Psoas muscle (tissue), 8 donors: ENCODE data around the gene ZNF524. TPM values are rescaled to one million over a fixed set of nuclear protein-coding genes. Genes with fewer than 3 reads are reported as not detected.

Experiments used
- ATAC-seq, 4 donors: fragments of 200-7000 bp; cut with Tn5 transposase; one replicate each; pipeline ENCODE4 v1.9.1; 2020; ENCODE audit warnings: moderate library complexity in 3 of 4, mild to moderate bottlenecking in 2 of 4
- DNase-seq, 2 donors: peaks; one replicate each; pipeline ENCODE4 v3.0.0-alpha.2; 2020
- H3K27ac ChIP-seq: fragments of 200-600 bp; one replicate; pipeline ENCODE4 v1.8.0; 2022
- H3K27me3 ChIP-seq, 3 donors: fragments of 200-600 bp in 1 of 3; one replicate each; pipeline versions ENCODE4 v1.6.1 to v1.8.0; 2013 to 2022; ENCODE audit warnings: low read length in 2 of 3, mild to moderate bottlenecking in 2 of 3, moderate library complexity in 1 of 3; ENCODE audit not compliant: insufficient read depth in 3 of 3
- H3K36me3 ChIP-seq, 2 donors: fragments of 200-600 bp in 1 of 2; one replicate each; pipeline versions ENCODE4 v1.6.1 to v1.8.0; 2013 to 2022; ENCODE audit warnings: low read depth in 1 of 2, mild to moderate bottlenecking in 1 of 2, moderate library complexity in 1 of 2; ENCODE audit not compliant: insufficient read depth in 1 of 2
- H3K4me1 ChIP-seq: fragments of 200-600 bp; one replicate; pipeline ENCODE4 v1.8.0; 2022
- H3K4me3 ChIP-seq: fragments of 200-600 bp; one replicate; pipeline ENCODE4 v1.8.0; 2022; ENCODE audit warnings: mild to moderate bottlenecking
- H3K9me3 ChIP-seq: fragments of 200-600 bp; one replicate; pipeline ENCODE4 v1.8.0; 2022
- CTCF ChIP-seq: fragments of 200-600 bp; IDR thresholded peaks from one replicate; pipeline ENCODE4 v1.8.0; 2022; ENCODE audit warnings: antibody characterized with exemption
- WGBS, 3 donors: extraction: QIAGEN DNeasy Blood & Tissue Kit; methylation state at CpG; one replicate each; pipeline versions ENCODE4 v1.1.6 to v1.1.7; 2013; 5-methylcytosine and 5-hydroxymethylcytosine counted together
- intact Hi-C, 2 donors: fragments of 100-400 bp; cut with DNase I; formaldehyde crosslinking; loops; one replicate each; pipeline versions ENCODE4 v1.11.0 to v1.14.2; 2022
- polyA plus RNA-seq, 3 donors: library from polyadenylated mRNA; stranded (reverse); fragments of 200-250 nt; gene quantifications; one replicate each; pipeline ENCODE4 v1.2.3, GENCODE V29; 2013
- total RNA-seq, 4 donors: library from RNA; stranded (reverse); fragmentation: NEBNext Ultra II Directional in 2 of 4; extraction: Animal tissue kit (Norgen Biotek cat#: 25700) in 2 of 4; gene quantifications; one replicate each; pipeline versions ENCODE4 v1.2.1 to v1.2.4, GENCODE V29; 2021 to 2023
- donor health status: healthy with polysubstance abuse.
- donor health status: DM: no; HTN: no; CAD: no; lungs with moderate emphysema.
- donor health status: Bipolar disorder and iron deficiency.
- donor health status: healthy.
- donor health status: DM: yes; HTN: yes; CAD: no.
- donor health status: DM: no; HTN: no; CAD: no.
- donor health status: DM: no; HTN: no; CAD: no.
- donor health status: DM: yes; HTN: yes; CAD: no.

ZNF524 gene
- total and polyA plus RNA-seq, 7 donors = 21.4 to 52.5 (median 32.0) TPM

GRCh38 chr19:55585658-55586339 lies 14.3 kb upstream of the ZNF524 start:
- Histone ChIP-seq H3K27me3 (peaks cover 0 to 5% (median 0%) of the 10 kb centered on the region in 3 donors), H3K36me3 (no peaks in the 10 kb centered on the region), H3K4me1 (peaks cover 18% of the 10 kb centered on the region), H3K9me3 (no peaks in the 10 kb centered on the region), H3K4me3 (peak overlapping the region; percentile 64), H3K27ac (peak overlapping the region; percentile 16)
- intact Hi-C loops = no loop called here
- no peak for TF ChIP-seq CTCF
- WGBS, 3 donors = 3 to 8% (median 6%) methylated on average over 32 to 36 of the region's 36 CpGs
- DNase-seq (peak; percentile 57 to 81), ATAC-seq (peak in 3 of 4 donors; percentile 21 to 43 (median 22))

DNA sequence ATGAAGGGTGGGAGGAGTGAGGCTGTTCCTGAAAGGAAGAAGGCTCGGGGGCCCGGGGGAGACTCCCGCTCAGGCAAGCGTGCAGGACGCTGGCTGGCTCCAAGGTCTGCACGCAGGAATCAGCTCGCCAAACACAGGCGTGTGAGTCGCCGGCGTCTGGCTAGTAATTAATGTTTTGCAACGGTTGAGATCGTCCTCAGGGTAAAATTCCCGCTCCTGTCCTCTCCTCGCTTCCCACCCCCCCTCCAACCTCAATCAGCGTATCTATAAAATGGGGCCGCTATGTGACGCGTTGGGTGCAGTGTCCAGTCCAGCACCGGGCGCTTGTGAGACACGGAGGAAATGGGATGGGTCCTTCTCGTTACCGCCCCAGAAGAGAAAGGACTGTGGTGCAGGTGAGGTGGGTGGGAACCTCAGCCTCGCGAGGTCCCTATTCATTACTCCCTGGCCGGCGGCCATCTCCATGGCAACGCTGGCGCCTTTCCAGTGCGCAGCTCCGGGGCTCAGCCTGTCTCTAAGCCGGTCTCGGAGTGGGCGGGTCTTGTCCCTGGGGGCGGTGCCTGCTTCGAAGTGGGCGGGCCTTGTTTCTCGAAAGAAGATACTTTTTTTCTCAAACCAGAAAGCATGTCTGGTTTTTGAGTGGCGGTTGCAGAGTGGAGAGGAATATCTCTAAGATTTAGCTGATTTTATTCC lies 13.0 kb upstream of the ZNF524 start:
- ATAC-seq = peak; percentile 85 to 92 (median 90)
- peaks cover 0 to 5% (median 0%) of the 10 kb centered on the region in 3 donors for H3K27me3 ChIP-seq
- 1% methylated on average over 37 to 40 of the region's 40 CpGs for WGBS, 3 donors
- peak overlapping the region; percentile 64 for H3K4me3 ChIP-seq
- no peak for TF ChIP-seq CTCF
- no peaks in the 10 kb centered on the region for H3K9me3 ChIP-seq
- intact Hi-C loops = no loop called here
- peak overlapping the region; percentile 9 for H3K27ac ChIP-seq
- peak; percentile 93 to 96 for DNase-seq
- H3K36me3 ChIP-seq = peaks cover 0 to 5% of the 10 kb centered on the region in 2 donors
- peaks cover 15% of the 10 kb centered on the region for H3K4me1 ChIP-seq

- WGBS, 3 donors = 88 to 92% (median 91%) methylated on average over 8 of the region's 8 CpGs
Observed at GRCh38 chr19:55588738-55589137, 11.3 kb upstream of the ZNF524 start.

DNA sequence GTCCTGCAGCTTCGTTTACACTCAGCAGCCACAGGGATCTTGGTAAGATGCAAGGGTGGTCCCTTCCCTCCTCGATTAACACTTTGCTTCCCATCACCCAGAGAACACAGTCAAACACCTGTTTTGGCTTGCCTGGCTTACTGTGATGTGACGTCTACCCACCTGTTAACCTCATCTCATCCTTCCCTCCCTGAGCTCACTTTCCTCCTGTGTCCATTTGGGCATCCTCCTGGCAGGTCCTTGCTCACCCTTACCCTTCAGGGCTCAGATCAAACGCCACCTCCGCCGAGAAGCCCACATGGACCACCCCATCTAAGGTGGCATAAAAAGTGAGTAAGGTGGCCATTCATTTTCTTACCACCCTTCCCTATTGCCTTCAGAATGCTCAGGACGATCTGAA lies 10.0 kb upstream of the ZNF524 start:
- no peak for TF ChIP-seq CTCF
- Histone ChIP-seq H3K9me3 (no peaks in the 10 kb centered on the region), H3K4me3 (no peak overlapping the region), H3K4me1 (peaks cover 17% of the 10 kb centered on the region), H3K36me3 (peaks cover 0 to 20% of the 10 kb centered on the region in 2 donors), H3K27me3 (peaks cover 0 to 3% (median 0%) of the 10 kb centered on the region in 3 donors), H3K27ac (no peak overlapping the region)
- 47 to 54% (median 48%) methylated on average over 7 of the region's 7 CpGs for WGBS, 3 donors
- intact Hi-C loops = no loop called here
- DNase-seq (no peak), ATAC-seq (no peak)

More at GRCh38 chr19:55588738-55589137, 11.3 kb upstream of the ZNF524 start:
- Histone ChIP-seq H3K4me1 (peaks cover 15% of the 10 kb centered on the region), H3K27me3 (peaks cover 0 to 5% (median 0%) of the 10 kb centered on the region in 3 donors), H3K9me3 (no peaks in the 10 kb centered on the region), H3K4me3 (no peak overlapping the region), H3K27ac (no peak overlapping the region), H3K36me3 (peaks cover 0 to 15% of the 10 kb centered on the region in 2 donors)
- ATAC-seq (no peak), DNase-seq (no peak)
- TF ChIP-seq CTCF = no peak
- intact Hi-C loops = no loop called here
